H1 (cell line): Measurements from ENCODE around the gene GPR157. TPM values are rescaled to one million over a fixed set of nuclear protein-coding genes. Genes with fewer than 3 reads are reported as not detected.

Experiments used
- GTF2F1 ChIP-seq: IDR thresholded peaks from 2 replicates; pipeline ENCODE4 v1.6.1; 2012; ENCODE audit warnings: low read depth, low read length, improper control_type of control experiment, borderline replicate concordance
- MAFK ChIP-seq: IDR thresholded peaks from 2 replicates; pipeline ENCODE4 v1.6.1; 2012; ENCODE audit warnings: low read depth, mild to moderate bottlenecking, improper control_type of control experiment, low read length
- POU5F1 ChIP-seq: IDR thresholded peaks from 2 replicates; pipeline ENCODE4 v1.6.1; 2011; ENCODE audit warnings: low read depth, mild to moderate bottlenecking, low read length, moderate library complexity
- RBBP5 ChIP-seq: IDR thresholded peaks from 2 replicates; pipeline ENCODE4 v1.7.1; 2012; ENCODE audit warnings: low read depth, mild to moderate bottlenecking, inconsistent platforms, low read length, moderate library complexity, borderline replicate concordance
- polyA plus RNA-seq, 7 experiments: library from polyadenylated mRNA; depleted of rRNA in 3 of 7; stranded (reverse) in 5 of 7; unstranded in 2 of 7; fragments of >200 nt in 5 of 7; fragments of 200-250 nt in 2 of 7; gene quantifications; 1 replicate in 5 of 7; 2 replicates in 1 of 7; 4 replicates in 1 of 7; pipeline versions ENCODE4 v1.2.1 to v1.2.3, GENCODE V29; 2011 to 2013; ENCODE audit warnings: missing spikeins in 2 of 7, mixed read lengths in 2 of 7
- total RNA-seq: library from RNA; stranded (reverse); fragmentation: NEBNext Ultra II Directional; extraction: Animal tissue kit (Norgen Biotek cat#: 25700); gene quantifications from 2 replicates; pipeline ENCODE4 v1.2.1, GENCODE V29; 2021
- TF ChIP-seq, protein P1 (sequence below): IDR thresholded peaks from 2 replicates; pipeline ENCODE4 v1.6.1; 2012; ENCODE audit warnings: low read length, inconsistent platforms

Gene GPR157
- total and polyA plus RNA-seq, 2 of the 8 experiments (the other 6 are each of a cell fraction or from before 2014, with no cell fraction given): 1.0 to 11.0 TPM

DNA sequence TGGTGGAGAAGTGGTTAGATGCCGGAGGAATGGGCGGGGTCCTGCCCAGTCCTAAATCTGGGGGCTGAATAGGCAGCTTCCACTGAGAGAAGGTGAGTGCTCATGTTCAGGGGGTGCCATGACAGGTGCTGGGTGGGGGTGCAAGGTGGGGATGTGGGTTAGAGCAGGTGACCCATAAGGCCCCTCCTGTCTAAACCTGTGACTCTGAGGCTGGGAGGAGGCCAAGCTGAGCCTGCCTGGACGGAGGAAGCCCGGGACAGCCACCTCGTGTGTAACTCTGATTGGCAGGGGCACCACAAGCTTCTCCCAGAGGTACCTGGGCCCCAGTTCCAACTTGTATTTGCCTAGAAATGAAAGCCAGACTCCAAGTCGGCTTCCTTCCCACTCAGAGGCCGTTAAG is 10.7 kb downstream of the GPR157 start (continued):
- TF ChIP-seq, protein P1, sequence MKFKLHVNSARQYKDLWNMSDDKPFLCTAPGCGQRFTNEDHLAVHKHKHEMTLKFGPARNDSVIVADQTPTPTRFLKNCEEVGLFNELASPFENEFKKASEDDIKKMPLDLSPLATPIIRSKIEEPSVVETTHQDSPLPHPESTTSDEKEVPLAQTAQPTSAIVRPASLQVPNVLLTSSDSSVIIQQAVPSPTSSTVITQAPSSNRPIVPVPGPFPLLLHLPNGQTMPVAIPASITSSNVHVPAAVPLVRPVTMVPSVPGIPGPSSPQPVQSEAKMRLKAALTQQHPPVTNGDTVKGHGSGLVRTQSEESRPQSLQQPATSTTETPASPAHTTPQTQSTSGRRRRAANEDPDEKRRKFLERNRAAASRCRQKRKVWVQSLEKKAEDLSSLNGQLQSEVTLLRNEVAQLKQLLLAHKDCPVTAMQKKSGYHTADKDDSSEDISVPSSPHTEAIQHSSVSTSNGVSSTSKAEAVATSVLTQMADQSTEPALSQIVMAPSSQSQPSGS: no peak
- TF ChIP-seq RBBP5: no peak
- TF ChIP-seq MAFK: no peak
- no peak for TF ChIP-seq POU5F1
- TF ChIP-seq GTF2F1: no peak
